NCI-H82 treated with DMSO at 0.1 percent for 48 hours (cell line): ENCODE results near the gene MAML3.
"Not testable (repeated sequence)": the region's sequence is repeated elsewhere in the genome, so short reads cannot be mapped to it uniquely, and the experiment has no call there.

Experiments used
- DNase-seq: peaks from one replicate; lab custom pipeline; 2025; ENCODE audit not compliant: unreplicated experiment; lab: John Stamatoyannopoulos, UW

Gene MAML3

GRCh38 chr4:139709660-139710059 lies 444.3 kb downstream of the MAML3 start:
- DNase-seq: no peak

- no peak for DNase-seq
Measured at GRCh38 chr4:139704915-139705485, 449.0 kb downstream of the MAML3 start.

GRCh38 chr4:139700568-139700967 lies 453.4 kb downstream of the MAML3 start:
- DNase-seq: no peak

GRCh38 chr4:139698167-139698925 lies 455.6 kb downstream of the MAML3 start:
- not testable (repeated sequence) for DNase-seq

DNA sequence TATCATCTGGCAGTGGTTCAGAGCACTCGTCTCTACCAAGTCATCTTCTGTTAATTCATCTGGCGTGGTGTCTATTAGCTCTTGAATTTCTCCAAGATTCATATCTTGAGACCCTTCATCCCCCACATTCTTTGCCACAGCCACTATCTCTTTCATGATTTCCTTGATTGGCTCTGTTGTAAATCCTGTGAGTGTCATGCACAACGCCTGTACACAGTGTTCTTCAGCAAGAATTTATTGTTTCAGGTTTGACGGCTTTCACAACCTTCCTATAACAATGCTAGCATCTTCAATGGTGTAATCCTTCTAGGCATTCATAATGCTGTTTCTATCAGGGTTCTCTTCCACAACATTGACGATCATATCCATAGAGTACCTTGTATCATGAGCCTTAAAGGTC lies 457.5 kb downstream of the MAML3 start:
- no peak for DNase-seq

DNA sequence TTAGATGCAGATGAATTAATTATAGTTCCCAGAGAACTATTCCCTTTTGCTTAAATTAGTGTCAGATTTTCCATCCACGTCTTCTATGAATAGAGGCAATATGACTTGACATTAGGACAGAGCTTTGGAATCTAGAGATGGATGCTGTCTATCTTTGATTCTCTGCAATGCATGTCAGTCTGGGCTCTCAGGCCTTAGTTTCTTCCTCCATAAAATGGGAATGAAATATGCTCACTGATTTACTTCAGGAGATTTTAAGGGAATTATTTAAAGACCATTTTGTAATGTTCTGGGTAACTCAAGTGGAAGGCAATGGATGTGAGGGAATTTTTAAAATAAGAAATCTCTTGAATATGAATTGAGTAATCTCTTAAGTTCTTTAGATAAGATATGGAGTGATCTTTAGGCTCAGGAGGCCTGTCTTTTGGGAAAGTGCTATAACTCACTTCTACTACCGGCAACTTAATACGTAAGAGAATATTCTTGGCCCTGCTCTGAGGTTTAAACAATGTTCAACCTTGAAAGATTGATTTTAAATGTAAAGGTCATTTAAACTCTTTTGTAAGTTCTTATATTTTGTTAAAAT lies 459.4 kb downstream of the MAML3 start:
- DNase-seq: no peak

DNA sequence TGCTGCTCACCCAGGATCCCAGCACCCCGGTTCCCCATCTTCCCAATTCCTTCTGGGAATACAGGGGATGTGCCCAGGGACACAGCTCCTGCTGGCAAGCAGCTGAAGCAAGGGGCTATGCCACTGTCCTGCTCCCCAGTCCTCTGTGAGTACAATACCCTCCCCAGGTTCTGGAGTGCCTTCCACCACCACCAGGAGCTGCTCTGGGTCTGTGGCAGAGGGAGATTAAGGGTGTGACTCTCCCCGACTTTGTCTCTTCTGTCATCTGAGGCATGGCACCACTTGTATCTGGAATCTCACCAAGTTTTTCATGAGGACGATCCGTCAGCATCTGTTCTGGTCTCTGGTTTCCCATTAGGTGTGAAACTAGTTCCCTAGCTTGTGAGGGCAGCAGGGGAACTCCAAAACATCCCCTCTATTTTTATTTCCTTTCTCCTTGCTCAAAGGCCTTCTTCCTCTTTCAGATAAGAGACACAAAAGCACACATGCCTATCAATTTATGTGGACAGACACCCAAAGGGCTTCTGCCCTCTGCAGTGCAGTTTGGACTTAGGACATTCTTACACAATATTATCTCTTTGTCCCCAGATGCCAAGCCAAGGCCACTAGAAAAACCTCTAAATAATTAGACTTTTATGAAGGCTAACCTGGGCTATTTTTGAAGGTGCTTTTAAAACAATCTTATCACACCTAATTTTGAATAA lies 461.5 kb downstream of the MAML3 start:
- no peak for DNase-seq

- DNase-seq: no peak
Measured at GRCh38 chr4:139690419-139690818, 463.6 kb downstream of the MAML3 start.

GRCh38 chr4:139689093-139689722 lies 464.8 kb downstream of the MAML3 start:
- DNase-seq: peak; percentile 63

- DNase-seq: no peak
Measured at GRCh38 chr4:139686988-139687387, 467.0 kb downstream of the MAML3 start.

GRCh38 chr4:139686130-139686529 lies 467.9 kb downstream of the MAML3 start:
- no peak for DNase-seq

DNA sequence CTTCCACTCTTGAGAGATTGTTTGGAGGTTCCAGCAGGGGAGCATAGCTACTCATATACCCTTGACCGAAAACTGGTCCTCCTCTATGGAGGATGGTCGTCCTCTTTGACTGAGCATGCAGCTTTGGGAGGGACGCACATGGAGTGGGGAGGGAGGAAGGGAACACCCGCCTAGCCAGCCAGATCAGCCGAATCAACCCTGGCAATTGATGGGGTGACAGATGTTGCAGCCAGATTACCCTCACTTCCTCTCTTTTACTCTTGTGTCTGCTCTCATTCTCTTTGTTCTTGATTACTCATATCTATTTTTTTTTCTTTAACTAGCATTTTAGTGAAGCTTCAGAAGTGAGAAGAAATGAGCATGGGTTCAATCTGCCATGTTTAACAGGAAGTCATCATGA lies 468.8 kb downstream of the MAML3 start:
- no peak for DNase-seq

DNA sequence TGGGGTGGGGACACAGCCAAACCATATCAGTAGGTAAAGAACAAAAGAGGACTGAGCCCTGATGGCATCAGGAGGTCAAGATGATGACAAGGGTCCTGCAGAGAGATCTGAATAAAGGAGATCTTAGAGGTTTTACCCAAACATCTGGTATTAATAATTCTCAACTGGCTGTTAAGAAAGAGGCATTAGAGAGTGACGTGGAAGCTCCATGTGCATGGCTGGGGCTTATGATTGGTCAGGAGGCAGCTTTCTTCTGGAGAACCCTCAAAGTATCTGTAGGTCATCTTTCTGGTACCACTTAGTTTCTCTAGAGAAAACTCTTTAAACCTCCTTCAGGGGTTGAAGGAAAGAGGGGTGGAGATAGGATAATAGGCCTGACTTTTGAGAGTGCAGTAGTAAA lies 469.6 kb downstream of the MAML3 start:
- DNase-seq: no peak

DNA sequence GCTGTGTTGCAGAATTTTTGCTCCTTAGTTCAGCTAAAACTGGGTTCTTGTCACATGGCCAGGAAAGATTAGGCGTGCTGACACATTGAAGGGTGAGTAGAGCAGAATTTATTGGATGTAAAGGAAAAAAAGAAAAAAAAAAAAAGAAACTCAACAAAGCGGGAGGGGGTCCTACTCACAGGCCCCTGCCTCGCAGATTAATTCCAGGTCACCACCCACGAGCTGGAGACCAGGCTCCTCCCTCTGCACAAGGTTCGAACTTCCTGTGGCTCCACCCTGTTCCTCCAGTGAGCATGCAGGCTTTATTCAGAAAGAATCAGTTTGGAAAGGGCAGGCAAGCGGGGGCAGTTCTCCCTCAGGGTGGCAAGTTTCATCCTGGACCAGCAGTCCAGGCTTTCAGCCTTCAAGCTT lies 471.2 kb downstream of the MAML3 start:
- DNase-seq: no peak

DNA sequence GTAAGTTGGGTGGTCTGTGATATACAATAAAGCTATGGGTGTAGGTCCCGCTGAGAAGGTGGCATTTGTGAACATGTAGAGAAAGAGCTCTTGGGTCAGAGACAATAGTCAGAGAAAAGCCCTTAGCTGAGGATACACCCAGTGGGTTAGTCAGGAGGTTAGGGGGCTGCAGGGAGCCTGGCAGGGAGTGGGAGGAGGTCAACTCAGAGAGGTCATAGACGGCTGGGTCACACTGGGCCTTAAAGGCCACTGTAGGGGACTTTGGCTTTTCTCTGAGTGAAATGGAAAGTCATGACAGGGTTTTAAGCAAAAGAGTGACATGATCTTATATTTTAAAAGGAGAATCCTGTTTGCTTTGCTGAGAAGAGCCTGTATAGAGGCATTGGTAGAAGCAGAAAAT lies 471.7 kb downstream of the MAML3 start:
- no peak for DNase-seq

DNA sequence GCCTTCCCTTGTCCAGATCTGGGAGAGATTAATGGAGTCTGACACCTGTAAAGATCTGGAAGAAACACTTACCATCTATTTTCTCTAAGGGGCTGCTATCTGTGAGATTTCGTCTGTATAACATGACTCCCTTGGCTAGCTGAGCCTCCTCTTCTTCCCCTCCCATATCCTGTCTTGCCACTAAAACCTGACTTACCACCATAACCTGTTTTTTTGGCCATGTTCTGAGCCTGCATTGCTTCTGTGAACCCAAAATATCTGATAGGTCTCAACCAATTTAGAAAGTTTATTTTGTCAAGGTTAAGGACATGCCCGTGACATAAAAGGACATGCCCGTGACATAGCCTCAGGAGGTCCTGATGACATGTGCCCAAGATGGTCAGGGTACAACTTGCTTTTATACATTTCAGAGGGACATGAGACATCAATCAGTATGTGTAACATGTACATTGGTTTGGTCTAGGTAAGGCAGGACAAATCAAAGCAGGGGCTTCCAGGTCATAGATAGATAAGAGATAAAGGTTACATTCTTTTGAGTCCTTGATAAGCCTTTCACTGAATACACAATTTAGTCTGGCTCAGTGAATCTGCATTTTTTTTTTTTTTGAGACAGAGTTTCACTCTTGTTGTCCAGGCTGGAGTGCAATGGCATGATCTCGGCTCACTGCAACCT lies 476.9 kb downstream of the MAML3 start:
- no peak for DNase-seq

DNA sequence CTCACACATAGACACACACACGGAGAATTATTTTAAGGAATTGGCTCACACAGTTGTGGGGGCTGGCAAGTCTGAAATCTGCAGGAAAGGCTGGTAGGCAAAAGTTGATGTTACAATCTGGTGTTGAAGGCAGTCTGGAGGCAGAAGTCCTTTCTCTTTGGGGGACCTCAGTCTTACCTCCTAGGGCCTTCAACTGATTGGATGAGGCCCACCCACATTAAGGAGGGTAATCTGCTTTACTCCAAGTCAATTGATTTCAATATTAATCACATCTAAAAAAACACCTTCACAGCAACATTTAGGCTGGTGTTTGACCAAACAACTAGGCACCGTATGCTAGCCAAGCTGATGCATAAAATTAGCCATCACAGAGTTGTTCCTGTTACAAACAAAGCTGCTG lies 477.6 kb downstream of the MAML3 start:
- DNase-seq: no peak

- no peak for DNase-seq
Measured at GRCh38 chr4:139675651-139676050, 478.3 kb downstream of the MAML3 start.

DNA sequence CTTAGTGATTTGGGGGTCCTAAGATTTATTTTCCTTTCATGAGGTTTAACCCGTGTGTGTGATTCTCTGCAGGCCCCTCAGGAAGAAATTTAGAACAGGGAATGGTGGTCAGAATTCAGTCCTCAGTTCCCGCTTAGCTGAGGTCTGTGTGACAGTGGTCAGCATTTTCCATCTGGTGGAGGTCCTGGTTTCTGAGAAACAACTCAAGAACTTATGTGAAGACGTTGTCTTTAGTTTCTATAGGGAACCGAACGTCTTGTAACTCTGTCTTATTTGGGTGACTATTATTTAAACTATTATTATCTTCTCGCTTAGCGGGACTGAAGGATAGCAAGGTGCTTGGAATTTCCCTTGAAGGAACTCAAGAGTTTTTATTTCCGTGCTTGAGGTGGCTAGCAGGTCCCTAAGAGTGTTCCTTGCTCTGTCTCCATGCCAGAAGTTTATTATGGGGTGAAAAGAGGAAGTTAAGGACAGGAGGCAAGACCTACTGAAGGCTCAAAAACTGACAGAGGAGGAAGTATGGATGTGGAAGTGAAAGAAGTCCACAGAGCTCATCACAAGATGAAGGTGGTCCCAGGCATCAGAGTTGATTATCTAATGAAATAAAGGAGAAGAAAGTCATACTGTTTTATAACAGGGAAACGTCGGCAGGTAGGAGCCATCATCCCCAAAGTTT lies 479.0 kb downstream of the MAML3 start:
- DNase-seq: no peak

DNA sequence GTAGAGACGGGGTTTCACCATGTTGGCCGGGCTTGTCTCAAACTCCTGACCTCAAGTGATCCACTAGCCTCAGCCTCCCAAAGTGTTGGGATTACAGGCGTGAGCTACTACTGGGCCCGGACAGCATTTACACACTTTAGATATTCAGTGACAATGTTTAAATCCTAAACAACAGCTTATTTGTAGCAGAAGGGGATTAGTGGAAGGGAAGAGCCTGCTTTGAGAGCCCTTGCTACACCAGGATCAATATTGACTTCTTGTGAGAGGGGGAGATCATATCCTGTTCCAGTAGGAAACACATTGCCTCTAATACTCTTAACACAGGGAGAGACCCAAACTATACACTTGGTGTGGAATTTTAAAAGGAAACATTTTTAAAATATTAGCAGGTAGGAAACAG lies 481.3 kb downstream of the MAML3 start:
- DNase-seq: peak; percentile 75
